Measurements from ENCODE around the gene MKI67. TPM values are rescaled to one million over a fixed set of nuclear protein-coding genes. Genes with fewer than 3 reads are reported as not detected.

MKI67 gene
- total and polyA plus RNA-seq, 2 of the 13 experiments (the other 11 are each of a cell fraction or from before 2014, with no cell fraction given), result 6.7 to 22.9 TPM

DNA sequence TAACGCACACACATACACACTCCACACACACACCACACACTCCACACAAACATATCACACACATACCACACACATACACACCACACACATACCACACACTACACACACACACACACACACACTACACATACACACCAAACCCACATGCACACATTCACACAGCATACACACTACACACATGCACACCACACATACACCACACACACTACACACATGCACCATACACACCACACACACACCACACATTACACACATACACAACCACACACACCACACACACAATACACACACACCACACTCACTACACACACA lies 66.3 kb downstream of the MKI67 start (continued):
- TF ChIP-seq, protein P1, sequence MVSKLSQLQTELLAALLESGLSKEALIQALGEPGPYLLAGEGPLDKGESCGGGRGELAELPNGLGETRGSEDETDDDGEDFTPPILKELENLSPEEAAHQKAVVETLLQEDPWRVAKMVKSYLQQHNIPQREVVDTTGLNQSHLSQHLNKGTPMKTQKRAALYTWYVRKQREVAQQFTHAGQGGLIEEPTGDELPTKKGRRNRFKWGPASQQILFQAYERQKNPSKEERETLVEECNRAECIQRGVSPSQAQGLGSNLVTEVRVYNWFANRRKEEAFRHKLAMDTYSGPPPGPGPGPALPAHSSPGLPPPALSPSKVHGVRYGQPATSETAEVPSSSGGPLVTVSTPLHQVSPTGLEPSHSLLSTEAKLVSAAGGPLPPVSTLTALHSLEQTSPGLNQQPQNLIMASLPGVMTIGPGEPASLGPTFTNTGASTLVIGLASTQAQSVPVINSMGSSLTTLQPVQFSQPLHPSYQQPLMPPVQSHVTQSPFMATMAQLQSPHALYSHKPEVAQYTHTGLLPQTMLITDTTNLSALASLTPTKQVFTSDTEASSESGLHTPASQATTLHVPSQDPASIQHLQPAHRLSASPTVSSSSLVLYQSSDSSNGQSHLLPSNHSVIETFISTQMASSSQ (IDR thresholded peaks at IDR 0.05; ENCODE audit: low read depth), result no peak
- TF ChIP-seq, protein P1 (CRISPR knock-in tag; IDR thresholded peaks at IDR 0.05; ENCODE audit: borderline replicate concordance), result no peak
- no peak for TF ChIP-seq ELF3 (CRISPR knock-in tag; IDR thresholded peaks at IDR 0.05)
- no peak for TF ChIP-seq HOXA3 (CRISPR knock-in tag; IDR thresholded peaks at IDR 0.05)
- no peak for TF ChIP-seq ZNF235 (CRISPR knock-in tag; IDR thresholded peaks at IDR 0.05; ENCODE audit: borderline replicate concordance)
- TF ChIP-seq ZNF792 (CRISPR knock-in tag; IDR thresholded peaks at IDR 0.05), result no peak
- no peak for TF ChIP-seq NFE2L2 (IDR thresholded peaks at IDR 0.05; ENCODE audit: low read length)
- TF ChIP-seq FOXA1 (IDR thresholded peaks at IDR 0.05), result 0 out of 2 replicates have a peak, but pooled peaks have one; percentile 24
- no peak for TF ChIP-seq FOXA1 (CRISPR knock-in tag; IDR thresholded peaks at IDR 0.05)
- TF ChIP-seq YY1 (IDR thresholded peaks at IDR 0.05; ENCODE audit: insufficient read depth, insufficient replicate concordance, low read depth, low read length), result no peak
- no peak for TF ChIP-seq SRSF1 (optimal IDR thresholded peaks at IDR 0.05; ENCODE audit: low read depth, low read length)
- TF ChIP-seq HMG20A (CRISPR knock-in tag; IDR thresholded peaks at IDR 0.05; ENCODE audit: borderline replicate concordance), result no peak
- no peak for TF ChIP-seq JUND (CRISPR knock-in tag; IDR thresholded peaks at IDR 0.05)
- TF ChIP-seq, protein P2, sequence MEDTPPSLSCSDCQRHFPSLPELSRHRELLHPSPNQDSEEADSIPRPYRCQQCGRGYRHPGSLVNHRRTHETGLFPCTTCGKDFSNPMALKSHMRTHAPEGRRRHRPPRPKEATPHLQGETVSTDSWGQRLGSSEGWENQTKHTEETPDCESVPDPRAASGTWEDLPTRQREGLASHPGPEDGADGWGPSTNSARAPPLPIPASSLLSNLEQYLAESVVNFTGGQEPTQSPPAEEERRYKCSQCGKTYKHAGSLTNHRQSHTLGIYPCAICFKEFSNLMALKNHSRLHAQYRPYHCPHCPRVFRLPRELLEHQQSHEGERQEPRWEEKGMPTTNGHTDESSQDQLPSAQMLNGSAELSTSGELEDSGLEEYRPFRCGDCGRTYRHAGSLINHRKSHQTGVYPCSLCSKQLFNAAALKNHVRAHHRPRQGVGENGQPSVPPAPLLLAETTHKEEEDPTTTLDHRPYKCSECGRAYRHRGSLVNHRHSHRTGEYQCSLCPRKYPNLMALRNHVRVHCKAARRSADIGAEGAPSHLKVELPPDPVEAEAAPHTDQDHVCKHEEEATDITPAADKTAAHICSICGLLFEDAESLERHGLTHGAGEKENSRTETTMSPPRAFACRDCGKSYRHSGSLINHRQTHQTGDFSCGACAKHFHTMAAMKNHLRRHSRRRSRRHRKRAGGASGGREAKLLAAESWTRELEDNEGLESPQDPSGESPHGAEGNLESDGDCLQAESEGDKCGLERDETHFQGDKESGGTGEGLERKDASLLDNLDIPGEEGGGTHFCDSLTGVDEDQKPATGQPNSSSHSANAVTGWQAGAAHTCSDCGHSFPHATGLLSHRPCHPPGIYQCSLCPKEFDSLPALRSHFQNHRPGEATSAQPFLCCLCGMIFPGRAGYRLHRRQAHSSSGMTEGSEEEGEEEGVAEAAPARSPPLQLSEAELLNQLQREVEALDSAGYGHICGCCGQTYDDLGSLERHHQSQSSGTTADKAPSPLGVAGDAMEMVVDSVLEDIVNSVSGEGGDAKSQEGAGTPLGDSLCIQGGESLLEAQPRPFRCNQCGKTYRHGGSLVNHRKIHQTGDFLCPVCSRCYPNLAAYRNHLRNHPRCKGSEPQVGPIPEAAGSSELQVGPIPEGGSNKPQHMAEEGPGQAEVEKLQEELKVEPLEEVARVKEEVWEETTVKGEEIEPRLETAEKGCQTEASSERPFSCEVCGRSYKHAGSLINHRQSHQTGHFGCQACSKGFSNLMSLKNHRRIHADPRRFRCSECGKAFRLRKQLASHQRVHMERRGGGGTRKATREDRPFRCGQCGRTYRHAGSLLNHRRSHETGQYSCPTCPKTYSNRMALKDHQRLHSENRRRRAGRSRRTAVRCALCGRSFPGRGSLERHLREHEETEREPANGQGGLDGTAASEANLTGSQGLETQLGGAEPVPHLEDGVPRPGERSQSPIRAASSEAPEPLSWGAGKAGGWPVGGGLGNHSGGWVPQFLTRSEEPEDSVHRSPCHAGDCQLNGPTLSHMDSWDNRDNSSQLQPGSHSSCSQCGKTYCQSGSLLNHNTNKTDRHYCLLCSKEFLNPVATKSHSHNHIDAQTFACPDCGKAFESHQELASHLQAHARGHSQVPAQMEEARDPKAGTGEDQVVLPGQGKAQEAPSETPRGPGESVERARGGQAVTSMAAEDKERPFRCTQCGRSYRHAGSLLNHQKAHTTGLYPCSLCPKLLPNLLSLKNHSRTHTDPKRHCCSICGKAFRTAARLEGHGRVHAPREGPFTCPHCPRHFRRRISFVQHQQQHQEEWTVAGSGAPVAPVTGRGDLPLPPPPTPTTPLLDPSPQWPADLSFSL (CRISPR knock-in tag; IDR thresholded peaks at IDR 0.05), result peak; percentile 81; the same call in 1 of the 2 replicates
- TF ChIP-seq HES4 (CRISPR knock-in tag; IDR thresholded peaks at IDR 0.05; ENCODE audit: borderline replicate concordance), result no peak
- no peak for TF ChIP-seq NR2C2 (CRISPR knock-in tag; IDR thresholded peaks at IDR 0.05; ENCODE audit: borderline replicate concordance)
- no peak for TF ChIP-seq MATR3 (CRISPR knock-in tag; IDR thresholded peaks at IDR 0.05)
- TF ChIP-seq, protein P3, sequence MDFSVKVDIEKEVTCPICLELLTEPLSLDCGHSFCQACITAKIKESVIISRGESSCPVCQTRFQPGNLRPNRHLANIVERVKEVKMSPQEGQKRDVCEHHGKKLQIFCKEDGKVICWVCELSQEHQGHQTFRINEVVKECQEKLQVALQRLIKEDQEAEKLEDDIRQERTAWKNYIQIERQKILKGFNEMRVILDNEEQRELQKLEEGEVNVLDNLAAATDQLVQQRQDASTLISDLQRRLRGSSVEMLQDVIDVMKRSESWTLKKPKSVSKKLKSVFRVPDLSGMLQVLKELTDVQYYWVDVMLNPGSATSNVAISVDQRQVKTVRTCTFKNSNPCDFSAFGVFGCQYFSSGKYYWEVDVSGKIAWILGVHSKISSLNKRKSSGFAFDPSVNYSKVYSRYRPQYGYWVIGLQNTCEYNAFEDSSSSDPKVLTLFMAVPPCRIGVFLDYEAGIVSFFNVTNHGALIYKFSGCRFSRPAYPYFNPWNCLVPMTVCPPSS (IDR thresholded peaks at IDR 0.05), result peak; percentile 93; the same call in 1 of the 2 replicates
- TF ChIP-seq FLYWCH1 (CRISPR knock-in tag; IDR thresholded peaks at IDR 0.05), result no peak
- TF ChIP-seq SETDB1 (CRISPR knock-in tag; IDR thresholded peaks at IDR 0.05; ENCODE audit: borderline replicate concordance), result no peak
- TF ChIP-seq KDM2A (CRISPR knock-in tag; IDR thresholded peaks at IDR 0.05; ENCODE audit: borderline replicate concordance, low read depth), result no peak
- TF ChIP-seq SMARCC2 (IDR thresholded peaks at IDR 0.05), result no peak
